H1 (cell line): ENCODE measurements around the gene IDH3A. TPM values are rescaled to one million over a fixed set of nuclear protein-coding genes. Genes with fewer than 3 reads are reported as not detected.

Experiments
- CTCF ChIA-PET: fragments of 300-600 bp; sonication (Branson Sonifier 250); formaldehyde crosslinking; loops from one replicate; lab custom pipeline; 2021; ENCODE audit not compliant: partially characterized antibody; lab: Charles Lee
- POLR2A ChIA-PET: fragments of 300-600 bp; sonication (Branson Sonifier 250); formaldehyde crosslinking; loops from one replicate; lab custom pipeline; 2021; ENCODE audit warnings: inconsistent platforms; ENCODE audit not compliant: partially characterized antibody; lab: Charles Lee
- DNase-seq, 2 experiments: peaks; one replicate each; pipeline versions ENCODE4 v3.0.0 to v3.0.0-alpha.2; 2010 to 2022; ENCODE audit warnings: low spot score in 2 of 2, low read depth in 1 of 2, mixed read lengths in 1 of 2
- FAIRE-seq: peaks from 2 replicates; lab custom pipeline; 2011; peaks lifted over from hg19 to GRCh38; lab: Jason Lieb, UNC
- H2AFZ ChIP-seq: 2 replicates; pipeline ENCODE4 v1.8.1; 2012; ENCODE audit warnings: low read length, inconsistent platforms
- H2AK5ac ChIP-seq: 2 replicates; pipeline ENCODE4 v1.6.1; 2013; ENCODE audit warnings: low read depth, low read length
- H2BK120ac ChIP-seq: replicated peaks from 2 replicates; pipeline ENCODE3; 2013; ENCODE audit warnings: low read depth, low read length, inconsistent platforms
- H2BK12ac ChIP-seq: 2 replicates; pipeline ENCODE4 v1.6.1; 2013; ENCODE audit warnings: low read depth, low read length
- H2BK15ac ChIP-seq: 2 replicates; pipeline ENCODE4 v1.6.1; 2013; ENCODE audit warnings: low read length
- H2BK20ac ChIP-seq: 2 replicates; pipeline ENCODE4 v1.6.1; 2013; ENCODE audit warnings: low read length
- H2BK5ac ChIP-seq: 2 replicates; pipeline ENCODE4 v1.6.1; 2013; ENCODE audit warnings: low read depth, low read length
- H3K14ac ChIP-seq: 2 replicates; pipeline ENCODE4 v1.6.1; 2013; ENCODE audit warnings: inconsistent platforms; ENCODE audit not compliant: insufficient read length
- H3K18ac ChIP-seq: 2 replicates; pipeline ENCODE4 v1.6.1; 2013; ENCODE audit warnings: low read length; ENCODE audit errors: extremely low read depth
- H3K23ac ChIP-seq: 2 replicates; pipeline ENCODE4 v1.6.1; 2013; ENCODE audit warnings: inconsistent platforms; ENCODE audit not compliant: insufficient read length
- H3K23me2 ChIP-seq: 2 replicates; pipeline ENCODE4 v1.6.1; 2013; ENCODE audit warnings: low read depth, low read length
- H3K27ac ChIP-seq: 2 replicates; pipeline ENCODE4 v1.6.1; 2011; ENCODE audit warnings: low read depth, low read length, inconsistent platforms
- H3K27me3 ChIP-seq, 4 experiments: replicated peaks in 1 of 4; 1 replicate in 1 of 4; 2 replicates in 3 of 4; pipeline versions ENCODE4 v1.6.1 to v1.8.1; 2011 to 2013; ENCODE audit warnings: low read length in 3 of 4, mild to moderate bottlenecking in 3 of 4, inconsistent platforms in 2 of 4, mixed read lengths in 2 of 4, moderate library complexity in 1 of 4; ENCODE audit not compliant: control insufficient read depth in 3 of 4, insufficient read depth in 3 of 4; ENCODE audit errors: extremely low read depth in 1 of 4
- H3K36me3 ChIP-seq, 4 experiments: 2 replicates each; pipeline versions ENCODE4 v1.6.1 to v1.8.1; 2011 to 2013; ENCODE audit warnings: mild to moderate bottlenecking in 4 of 4, low read length in 3 of 4, moderate library complexity in 2 of 4, control low read depth in 1 of 4, inconsistent platforms in 1 of 4; ENCODE audit not compliant: insufficient read depth in 4 of 4, control insufficient read depth in 2 of 4
- H3K4ac ChIP-seq: replicated peaks from 2 replicates; pipeline ENCODE3; 2013; ENCODE audit warnings: low read length, low read depth, mixed read lengths, inconsistent platforms; ENCODE audit not compliant: insufficient read length
- H3K4me1 ChIP-seq, 4 experiments: replicated peaks in 1 of 4; 1 replicate in 1 of 4; 2 replicates in 3 of 4; pipeline versions ENCODE4 v1.6.1 to v1.8.1; 2011 to 2013; ENCODE audit warnings: low read length in 3 of 4, inconsistent platforms in 2 of 4, mixed read lengths in 1 of 4; ENCODE audit not compliant: insufficient read depth in 4 of 4, control insufficient read depth in 3 of 4
- H3K4me2 ChIP-seq, 2 experiments: 2 replicates each; pipeline versions ENCODE4 v1.6.1 to v1.8.1; 2011 to 2013; ENCODE audit warnings: low read depth in 2 of 2, low read length in 2 of 2, control low read depth in 1 of 2, inconsistent platforms in 1 of 2, mild to moderate bottlenecking in 1 of 2; ENCODE audit not compliant: insufficient read depth in 1 of 2
- H3K4me3 ChIP-seq, 4 experiments: fragments of 200-600, 300-600 bp in 1 of 4; sonication (generic), shearing (Covaris generic), sonication (Bioruptor Twin) in 1 of 4; 2 replicates each; pipeline versions ENCODE4 v1.5.1 to v1.8.1; 2011 to 2016; ENCODE audit warnings: low read length in 4 of 4, low read depth in 3 of 4, control low read depth in 2 of 4, inconsistent platforms in 2 of 4, mild to moderate bottlenecking in 2 of 4, mixed read lengths in 1 of 4, moderate library complexity in 1 of 4; ENCODE audit not compliant: insufficient read depth in 2 of 4; ENCODE audit errors: extremely low read depth in 1 of 4
- H3K56ac ChIP-seq: replicated peaks from 2 replicates; pipeline ENCODE3; 2013; ENCODE audit warnings: low read depth, mild to moderate bottlenecking, mixed read lengths, low read length, inconsistent platforms; ENCODE audit not compliant: insufficient read length
- H3K79me1 ChIP-seq: 2 replicates; pipeline ENCODE4 v1.6.1; 2013; ENCODE audit warnings: low read depth, low read length, control low read depth
- H3K79me2 ChIP-seq, 2 experiments: 2 replicates each; pipeline versions ENCODE4 v1.6.1 to v1.8.1; 2012 to 2013; ENCODE audit warnings: low read length in 2 of 2, mild to moderate bottlenecking in 2 of 2, inconsistent platforms in 1 of 2; ENCODE audit not compliant: insufficient read depth in 2 of 2, control insufficient read depth in 1 of 2
- H3K9ac ChIP-seq, 4 experiments: replicated peaks in 1 of 4; 1 replicate in 1 of 4; 2 replicates in 3 of 4; pipeline versions ENCODE4 v1.6.1 to v1.8.1; 2011 to 2013; ENCODE audit warnings: low read depth in 3 of 4, low read length in 3 of 4, control low read depth in 2 of 4, mild to moderate bottlenecking in 2 of 4, moderate library complexity in 2 of 4, inconsistent platforms in 1 of 4; ENCODE audit errors: extremely low read depth in 1 of 4
- H3K9me3 ChIP-seq, 2 experiments: 2 replicates each; pipeline versions ENCODE4 v1.6.1 to v1.8.1; 2012 to 2013; ENCODE audit warnings: mild to moderate bottlenecking in 2 of 2, moderate library complexity in 2 of 2, control low read depth in 1 of 2, inconsistent platforms in 1 of 2, low read depth in 1 of 2, low read length in 1 of 2, mixed read lengths in 1 of 2; ENCODE audit not compliant: insufficient read depth in 2 of 2
- H4K20me1 ChIP-seq, 2 experiments: replicated peaks in 1 of 2; 2 replicates each; pipeline versions ENCODE3 to v1.8.1; 2011 to 2013; ENCODE audit warnings: inconsistent platforms in 2 of 2, low read length in 2 of 2, mild to moderate bottlenecking in 1 of 2; ENCODE audit not compliant: insufficient read depth in 2 of 2, control insufficient read depth in 1 of 2
- H4K5ac ChIP-seq: 2 replicates; pipeline ENCODE4 v1.6.1; 2013; ENCODE audit warnings: low read length, low read depth, mixed read lengths, inconsistent platforms; ENCODE audit not compliant: insufficient read length
- H4K8ac ChIP-seq: 2 replicates; pipeline ENCODE4 v1.8.0; 2013; ENCODE audit warnings: mild to moderate bottlenecking, moderate library complexity, low read length, inconsistent platforms; ENCODE audit not compliant: insufficient read depth; ENCODE audit errors: extremely low read depth
- H4K91ac ChIP-seq: replicated peaks from 2 replicates; pipeline ENCODE3; 2013; ENCODE audit warnings: low read length, mixed read lengths, inconsistent platforms; ENCODE audit not compliant: insufficient read length
- CEBPB ChIP-seq: IDR thresholded peaks from 2 replicates; pipeline ENCODE4 v1.6.1; 2012; ENCODE audit warnings: low read depth, low read length
- CHD1 ChIP-seq: IDR thresholded peaks from 2 replicates; pipeline ENCODE4 v1.6.1; 2012; ENCODE audit warnings: low read depth, low read length, improper control_type of control experiment
- CREB1 ChIP-seq: IDR thresholded peaks from 2 replicates; pipeline ENCODE4 v1.6.1; 2012; ENCODE audit warnings: inconsistent platforms
- FOSL1 ChIP-seq: IDR thresholded peaks from 2 replicates; pipeline ENCODE4 v1.6.1; 2011; ENCODE audit warnings: mild to moderate bottlenecking, low read depth, low read length, moderate library complexity; ENCODE audit not compliant: insufficient read depth
- POLR2A ChIP-seq, 2 experiments: IDR thresholded peaks; 1 replicate in 1 of 2; 2 replicates in 1 of 2; pipeline ENCODE4 v1.6.1; 2011; ENCODE audit warnings: low read depth in 2 of 2, low read length in 2 of 2, mild to moderate bottlenecking in 2 of 2; ENCODE audit errors: control extremely low read depth in 1 of 2
- RFX5 ChIP-seq: IDR thresholded peaks from 2 replicates; pipeline ENCODE4 v1.6.1; 2011; ENCODE audit warnings: low read depth, low read length, improper control_type of control experiment, borderline replicate concordance
- SIRT6 ChIP-seq: IDR thresholded peaks from one replicate; pipeline ENCODE4 v1.7.1; 2012; ENCODE audit warnings: low read length, inconsistent platforms
- SUZ12 ChIP-seq: fragments of 200-600 bp; sonication (generic); IDR thresholded peaks from 2 replicates; pipeline ENCODE4 v1.6.1; 2012; ENCODE audit warnings: mild to moderate bottlenecking, inconsistent platforms, low read length, moderate library complexity, mixed read lengths
- TAF7 ChIP-seq: optimal IDR thresholded peaks from 2 replicates; pipeline ENCODE3; 2011; ENCODE audit warnings: low read depth, mild to moderate bottlenecking, inconsistent platforms, low read length, moderate library complexity, borderline replicate concordance
- TBP ChIP-seq: IDR thresholded peaks from 2 replicates; pipeline ENCODE4 v1.6.1; 2011; ENCODE audit warnings: low read depth, low read length, improper control_type of control experiment
- WGBS, 2 experiments: shearing (Covaris generic) in 1 of 2; methylation state at CpG; one replicate each; pipeline versions ENCODE4 v1.1.6 to v1.1.7; 2013 to 2015; ENCODE audit warnings: low lambda C conversion rate in 2 of 2, mixed read lengths in 2 of 2, inconsistent platforms in 1 of 2, low coverage in 1 of 2, missing lambda C conversion rate in 1 of 2; ENCODE audit not compliant: insufficient replicate concordance in 2 of 2, insufficient coverage in 1 of 2, insufficient read length in 1 of 2; ENCODE audit errors: extremely low coverage in 1 of 2, missing lambda C conversion rate in 1 of 2; 5-methylcytosine and 5-hydroxymethylcytosine counted together
- polyA plus RNA-seq, 7 experiments: library from polyadenylated mRNA; depleted of rRNA in 3 of 7; stranded (reverse) in 5 of 7; unstranded in 2 of 7; fragments of >200 nt in 5 of 7; fragments of 200-250 nt in 2 of 7; gene quantifications; 1 replicate in 5 of 7; 2 replicates in 1 of 7; 4 replicates in 1 of 7; pipeline versions ENCODE4 v1.2.1 to v1.2.3, GENCODE V29; 2011 to 2013; ENCODE audit warnings: missing spikeins in 2 of 7, mixed read lengths in 2 of 7
- total RNA-seq: library from RNA; stranded (reverse); fragmentation: NEBNext Ultra II Directional; extraction: Animal tissue kit (Norgen Biotek cat#: 25700); gene quantifications from 2 replicates; pipeline ENCODE4 v1.2.1, GENCODE V29; 2021
- TF ChIP-seq, protein P1 (sequence below): IDR thresholded peaks from 2 replicates; pipeline ENCODE4 v1.6.1; 2012; ENCODE audit warnings: inconsistent platforms
- TF ChIP-seq, protein P2 (sequence below): IDR thresholded peaks from 2 replicates; pipeline ENCODE4 v1.6.1; 2011; ENCODE audit warnings: low read depth, mild to moderate bottlenecking, low read length; ENCODE audit not compliant: insufficient read depth

The IDH3A gene
- total and polyA plus RNA-seq, 2 of the 8 experiments (the other 6 are each of a cell fraction or from before 2014, with no cell fraction given), result 23.4 to 36.8 TPM

DNA sequence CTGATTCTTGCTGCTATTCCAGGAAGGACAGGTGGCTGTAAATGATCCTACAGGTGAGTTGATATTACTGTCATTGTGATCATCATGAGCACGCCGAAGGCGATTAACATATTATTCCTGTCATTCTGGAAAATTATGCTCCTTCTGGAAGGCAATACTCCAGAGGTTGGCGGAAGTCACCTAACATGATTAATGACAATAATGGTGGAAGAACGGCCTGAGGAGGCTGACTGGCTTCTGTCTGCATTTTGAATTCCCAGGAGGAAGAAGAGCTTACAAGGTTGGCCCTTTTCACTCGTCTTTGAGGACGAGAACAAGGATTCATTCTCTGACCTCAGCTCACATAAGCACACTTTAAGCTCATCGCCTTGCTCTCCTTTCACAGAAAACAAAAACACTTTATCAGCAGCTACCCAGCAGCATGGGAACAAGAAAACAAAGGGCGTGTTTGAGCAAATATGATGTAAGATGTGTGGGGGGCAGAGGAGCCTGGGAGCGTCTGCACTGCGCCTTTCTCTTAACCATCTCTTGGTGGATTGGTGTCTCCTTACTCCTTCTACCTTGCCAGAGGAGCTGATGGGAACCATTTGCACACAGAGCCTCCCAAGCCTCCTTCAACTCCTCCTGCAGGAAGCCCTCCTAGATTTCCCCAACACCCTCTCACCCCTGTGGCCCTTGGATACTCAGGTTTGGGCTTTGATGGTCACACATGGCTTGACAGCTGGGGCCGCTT, 62.2 kb downstream of the IDH3A start:
- Histone ChIP-seq H3K79me2 (no peaks in the 10 kb centered on the region), H3K14ac (no peak overlapping the region), H2BK12ac (no peak overlapping the region), H2BK15ac (no peak overlapping the region), H3K9me3 (no peaks in the 10 kb centered on the region), H3K4me2 (no peak overlapping the region), H4K20me1 (no peaks in the 10 kb centered on the region), H2BK120ac (no peak overlapping the region), H3K27me3 (no peaks in the 10 kb centered on the region), H3K18ac (no peak overlapping the region)
- WGBS, 2 experiments, result 82% methylated on average over 12 of the region's 12 CpGs; no CpG with 5 or more reads in 1 of the 2 experiments
- TF ChIP-seq, protein P1, sequence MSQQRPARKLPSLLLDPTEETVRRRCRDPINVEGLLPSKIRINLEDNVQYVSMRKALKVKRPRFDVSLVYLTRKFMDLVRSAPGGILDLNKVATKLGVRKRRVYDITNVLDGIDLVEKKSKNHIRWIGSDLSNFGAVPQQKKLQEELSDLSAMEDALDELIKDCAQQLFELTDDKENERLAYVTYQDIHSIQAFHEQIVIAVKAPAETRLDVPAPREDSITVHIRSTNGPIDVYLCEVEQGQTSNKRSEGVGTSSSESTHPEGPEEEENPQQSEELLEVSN, result no peak
- TF ChIP-seq RFX5, result no peak
- no peak for TF ChIP-seq POLR2A (IDR thresholded peaks at IDR 0.05; ENCODE audit: control extremely low read depth in 1 of 2, low read depth in 2 of 2, low read length in 2 of 2)
- no peak for TF ChIP-seq SUZ12
- no peak for TF ChIP-seq FOSL1
- TF ChIP-seq CEBPB, result no peak
- no peak for TF ChIP-seq TAF7
- no peak for TF ChIP-seq CHD1
- TF ChIP-seq, protein P2, sequence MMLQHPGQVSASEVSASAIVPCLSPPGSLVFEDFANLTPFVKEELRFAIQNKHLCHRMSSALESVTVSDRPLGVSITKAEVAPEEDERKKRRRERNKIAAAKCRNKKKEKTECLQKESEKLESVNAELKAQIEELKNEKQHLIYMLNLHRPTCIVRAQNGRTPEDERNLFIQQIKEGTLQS, result no peak
- no peak for TF ChIP-seq SIRT6
- no peak for TF ChIP-seq CREB1
- no peak for TF ChIP-seq TBP
- TF ChIP-seq, all 59 proteins: peak for 0
- no peak overlapping the region for H3K56ac ChIP-seq
- CTCF ChIA-PET, result interaction anchor here (1.0 to 2.1 kb wide), 13 partner anchors 13 to 211 kb away, joined by 3 to 14 read pairs (median 4); no protein-coding TSS in a partner anchor
- no peak overlapping the region for H4K5ac ChIP-seq
- FAIRE-seq, result no peak
- H3K23me2 ChIP-seq, result no peaks in the 10 kb centered on the region
- H3K4me1 ChIP-seq, result peaks cover 0 to 2% (median 0%) of the 10 kb centered on the region in 4 experiments; a peak in 2 of 7 replicates
- no peaks in the 10 kb centered on the region; the same call in 1 of the 2 replicates for H3K79me1 ChIP-seq
- H3K4ac ChIP-seq, result no peak overlapping the region
- H3K27ac ChIP-seq, result no peak overlapping the region
- H2BK20ac ChIP-seq, result no peak overlapping the region
- no peaks in the 10 kb centered on the region for H3K36me3 ChIP-seq
- H3K9ac ChIP-seq, result no peak overlapping the region
- no peak overlapping the region for H3K4me3 ChIP-seq
- POLR2A ChIA-PET, result interaction anchor here (0.6 kb wide), 2 partner anchors 237 to 358 kb away, joined by 3 read pairs; no protein-coding TSS in a partner anchor
- no peak overlapping the region for H4K91ac ChIP-seq
- H3K23ac ChIP-seq, result no peak overlapping the region
- H4K8ac ChIP-seq, result no peak overlapping the region; the same call in 1 of the 2 replicates
- no peak overlapping the region for H2AFZ ChIP-seq
- peak in 1 of 2 experiments; percentile 30 for DNase-seq
- no peak overlapping the region for H2BK5ac ChIP-seq
- H2AK5ac ChIP-seq, result no peak overlapping the region
